Measurements from ENCODE around the gene UNC13A. TPM values are rescaled to one million over a fixed set of nuclear protein-coding genes. Genes with fewer than 3 reads are reported as not detected.

UNC13A gene
- total and polyA plus RNA-seq, 2 of the 13 experiments (the other 11 are each of a cell fraction or from before 2014, with no cell fraction given) = 0.11 to 0.45 TPM

- ATAC-seq (no peak), DNase-seq (ENCODE audit: low spot score) (no peak), FAIRE-seq (no peak)
- in situ Hi-C loops (cut with HindIII; ENCODE audit: extremely low pct_ligation_motif_present, low pct_unique_long_range_greater_than_20kb) = no loop called here
- Histone ChIP-seq H3K79me2 (ENCODE audit: insufficient read depth, low read length) (no peaks in the 10 kb centered on the region), H3K9me3 (ENCODE audit: low read length) (no peaks in the 10 kb centered on the region), H3K4me2 (ENCODE audit: low read depth, low read length) (no peak overlapping the region), H3K27me3 (ENCODE audit: control insufficient read depth in 1 of 2, insufficient read depth in 2 of 2, low read length in 2 of 2) (peaks cover 3 to 25% of the 10 kb centered on the region in 2 experiments; a peak in 3 of 5 replicates), H3K36me3 (replicated peaks in 1 of 2; ENCODE audit: control insufficient read depth in 1 of 2, insufficient read depth in 2 of 2, low read length in 2 of 2) (no peaks in the 10 kb centered on the region), H3K27ac (ENCODE audit: extremely low read length, insufficient read depth, low read length) (no peak overlapping the region), H2AFZ (ENCODE audit: low read length) (no peak overlapping the region), H3K4me1 (ENCODE audit: insufficient read depth, low read length) (no peaks in the 10 kb centered on the region), H4K20me1 (ENCODE audit: insufficient read depth, low read length) (no peaks in the 10 kb centered on the region), H3K9ac (ENCODE audit: insufficient read depth, low read depth, low read length) (no peak overlapping the region), H3K4me3 (replicated peaks in 1 of 3; ENCODE audit: insufficient read depth in 1 of 3, low read depth in 2 of 3, low read length in 3 of 3) (no peak overlapping the region)
- no TSS peak for BruUV-seq (replicated peaks)
- TF ChIP-seq ZNF629 (CRISPR knock-in tag; conservative IDR thresholded peaks at IDR 0.05) = peak; percentile 64
- no peak for TF ChIP-seq ZNF891 (CRISPR knock-in tag; IDR thresholded peaks at IDR 0.05)
- CTCF ChIA-PET (ENCODE audit: low intra/inter-chr PET ratio, low total read pairs) = no interaction called here
- POLR2A ChIA-PET = no interaction called here
- 0% methylated on average over 3 of the region's 4 CpGs for WGBS (ENCODE audit: low lambda C conversion rate)
- intact Hi-C loops (cut with micrococcal nuclease; ENCODE audit: unreplicated experiment) = no loop called here
These were observed 5.1 kb downstream of the UNC13A start for GRCh38 chr19:17683078-17683477.

- POLR2A ChIA-PET = no interaction called here
- intact Hi-C loops (cut with micrococcal nuclease; ENCODE audit: unreplicated experiment) (no loop called here), in situ Hi-C loops (cut with HindIII; ENCODE audit: extremely low pct_ligation_motif_present, low pct_unique_long_range_greater_than_20kb) (no loop called here)
- ATAC-seq (no peak), FAIRE-seq (no peak), DNase-seq (ENCODE audit: low spot score) (no peak)
- Histone ChIP-seq H3K27ac (ENCODE audit: extremely low read length, insufficient read depth, low read length) (no peak overlapping the region), H3K27me3 (ENCODE audit: control insufficient read depth in 1 of 2, insufficient read depth in 2 of 2, low read length in 2 of 2) (peaks cover 3 to 18% of the 10 kb centered on the region in 2 experiments; a peak in 3 of 5 replicates), H2AFZ (ENCODE audit: low read length) (no peak overlapping the region), H3K9ac (ENCODE audit: insufficient read depth, low read depth, low read length) (no peak overlapping the region), H3K79me2 (ENCODE audit: insufficient read depth, low read length) (no peaks in the 10 kb centered on the region), H3K36me3 (replicated peaks in 1 of 2; ENCODE audit: control insufficient read depth in 1 of 2, insufficient read depth in 2 of 2, low read length in 2 of 2) (no peaks in the 10 kb centered on the region), H4K20me1 (ENCODE audit: insufficient read depth, low read length) (no peaks in the 10 kb centered on the region), H3K4me1 (ENCODE audit: insufficient read depth, low read length) (no peaks in the 10 kb centered on the region), H3K4me3 (replicated peaks in 1 of 3; ENCODE audit: insufficient read depth in 1 of 3, low read depth in 2 of 3, low read length in 3 of 3) (no peak overlapping the region), H3K4me2 (ENCODE audit: low read depth, low read length) (no peak overlapping the region), H3K9me3 (ENCODE audit: low read length) (no peaks in the 10 kb centered on the region)
- no TSS peak for BruUV-seq (replicated peaks)
- CTCF ChIA-PET (ENCODE audit: low intra/inter-chr PET ratio, low total read pairs) = no interaction called here
- TF ChIP-seq ZNF792 (CRISPR knock-in tag; IDR thresholded peaks at IDR 0.05) = no peak
- TF ChIP-seq ZNF629 (CRISPR knock-in tag; conservative IDR thresholded peaks at IDR 0.05) = peak; percentile 70
- WGBS (ENCODE audit: low lambda C conversion rate) = 12% methylated on average over 5 of the region's 5 CpGs
These were observed 5.9 kb downstream of the UNC13A start for GRCh38 chr19:17682273-17682672.

Data from HepG2 (cell line).